ENCODE results near the gene TMOD1.

- TF ChIP-seq POLR2A (IDR thresholded peaks at IDR 0.05) (no peak), CTCF (IDR thresholded peaks at IDR 0.05) (no peak)
These were observed 70.2 kb downstream of the TMOD1 start for GRCh38 chr9:97571664-97572063.
